A549 treated with AZD2906 at 1 μM for 4 hours (cell line): ENCODE data around the gene ZP2. TPM values are rescaled to one million over a fixed set of nuclear protein-coding genes. Genes with fewer than 3 reads are reported as not detected.

ENCODE experiments used
- total RNA-seq: library from RNA; stranded (reverse); fragments of 200-300 nt; extraction: Qiagen RNA extraction; gene quantifications from 5 replicates; pipeline ENCODE4 v1.2.3, GENCODE V29; 2022

The ZP2 gene
- not detected in 5 replicates for total RNA-seq

DNA sequence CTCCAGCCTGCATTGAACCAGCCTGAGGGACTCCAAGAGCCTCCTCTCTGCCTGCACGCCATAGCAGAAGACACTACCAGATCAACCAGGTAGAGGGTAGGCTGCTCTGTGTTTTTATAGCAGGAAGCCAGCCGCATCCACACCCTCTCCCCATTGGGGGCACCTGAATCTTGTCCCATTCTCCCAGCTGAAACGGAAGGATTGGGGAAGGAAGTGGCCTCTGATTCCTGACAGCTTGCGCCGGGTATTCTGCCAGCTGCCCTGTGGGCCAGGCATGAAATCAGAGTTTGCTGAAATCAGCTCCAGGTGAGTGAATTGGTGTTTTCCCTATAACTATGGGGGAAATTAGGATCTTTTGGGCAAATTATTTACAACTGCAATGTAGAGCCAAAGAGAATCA, at the start of gene ZP2:
ZP2 (minus strand) TSS at position 89 of the 400 bp plus-strand sequence; CDS start at position 62, 27 bp downstream.

DNA sequence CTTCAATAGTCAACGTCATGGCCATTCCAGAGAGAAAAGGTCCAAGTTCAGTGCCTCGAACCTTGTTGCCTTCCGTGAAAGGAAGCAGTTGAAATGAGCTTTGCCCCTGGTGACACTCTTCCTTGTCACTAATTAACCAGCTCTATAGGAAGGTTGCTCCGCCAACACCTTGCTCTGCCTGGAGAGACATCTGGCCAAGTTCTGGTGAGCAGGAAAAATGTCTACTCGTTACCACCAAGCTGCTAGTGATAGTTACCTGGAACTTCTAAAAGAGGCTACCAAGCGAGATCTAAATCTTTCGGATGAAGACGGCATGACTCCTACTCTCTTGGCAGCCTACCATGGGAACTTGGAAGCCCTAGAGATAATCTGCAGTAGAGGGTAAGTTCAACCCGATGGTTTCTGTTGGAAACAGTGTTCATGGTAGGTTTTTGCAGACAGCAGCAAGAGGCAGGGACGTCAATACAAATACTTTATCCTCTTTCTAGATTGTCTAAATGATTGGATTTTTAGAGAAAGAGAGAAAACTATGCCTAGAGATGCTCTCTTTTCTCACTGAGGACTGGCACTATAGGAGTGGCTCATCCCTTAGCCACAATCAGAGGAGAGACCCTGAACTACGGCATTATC, 22.3 kb upstream of the ZP2 start, which contains the start of gene ANKS4B:
ANKS4B (plus strand) TSS at position 179 of the 630 bp plus-strand sequence; CDS start at position 218, 39 bp downstream.

DNA sequence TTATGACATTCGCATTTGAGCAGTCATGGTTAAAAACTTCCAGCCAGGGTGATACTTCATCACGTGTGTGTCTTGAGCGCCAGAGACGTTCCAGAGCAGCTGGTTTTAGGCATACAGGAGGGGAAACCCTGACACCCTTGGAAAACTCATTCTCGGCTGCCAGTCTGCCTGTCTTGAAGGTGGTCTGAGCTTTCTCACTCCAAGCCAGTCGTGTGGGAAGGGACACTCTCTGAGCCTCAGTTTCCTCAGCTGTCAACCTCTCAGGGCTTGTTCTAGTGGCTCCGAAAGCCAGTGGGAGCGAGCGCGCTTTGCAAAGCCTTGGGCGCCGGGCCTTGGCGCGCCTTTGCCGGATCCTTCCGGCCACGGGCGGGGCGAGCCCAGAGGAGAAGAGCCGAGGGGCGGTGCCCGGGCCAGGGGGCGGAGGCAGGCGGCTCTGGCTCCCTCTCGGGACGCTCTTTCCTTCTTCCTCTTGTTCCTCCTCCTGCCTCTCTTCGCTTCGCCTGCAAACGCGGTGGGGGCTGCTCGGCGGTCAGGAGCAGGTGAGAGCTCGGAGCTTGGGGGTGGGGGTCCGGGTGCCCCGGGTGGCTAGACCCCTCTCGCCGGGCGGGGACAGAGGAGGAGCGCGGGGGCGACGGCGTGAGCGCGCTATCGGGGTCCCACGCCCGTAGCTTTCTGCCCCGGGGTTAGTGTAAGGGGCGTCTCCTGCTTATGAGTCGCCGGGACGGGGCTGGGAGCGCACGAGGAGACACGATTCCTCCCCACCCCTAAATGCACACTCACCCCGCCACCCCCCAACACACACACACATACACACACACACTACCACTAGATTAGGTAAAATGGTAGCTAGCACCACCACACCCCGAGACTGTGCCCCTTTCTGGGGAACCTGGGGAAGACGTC, 52.9 kb downstream of the ZP2 start, which contains the start of gene LDAF1:
LDAF1 (plus strand) TSS at position 467 of the 903 bp plus-strand sequence. CDS start 2,509 bp downstream, outside the sequence.

DNA sequence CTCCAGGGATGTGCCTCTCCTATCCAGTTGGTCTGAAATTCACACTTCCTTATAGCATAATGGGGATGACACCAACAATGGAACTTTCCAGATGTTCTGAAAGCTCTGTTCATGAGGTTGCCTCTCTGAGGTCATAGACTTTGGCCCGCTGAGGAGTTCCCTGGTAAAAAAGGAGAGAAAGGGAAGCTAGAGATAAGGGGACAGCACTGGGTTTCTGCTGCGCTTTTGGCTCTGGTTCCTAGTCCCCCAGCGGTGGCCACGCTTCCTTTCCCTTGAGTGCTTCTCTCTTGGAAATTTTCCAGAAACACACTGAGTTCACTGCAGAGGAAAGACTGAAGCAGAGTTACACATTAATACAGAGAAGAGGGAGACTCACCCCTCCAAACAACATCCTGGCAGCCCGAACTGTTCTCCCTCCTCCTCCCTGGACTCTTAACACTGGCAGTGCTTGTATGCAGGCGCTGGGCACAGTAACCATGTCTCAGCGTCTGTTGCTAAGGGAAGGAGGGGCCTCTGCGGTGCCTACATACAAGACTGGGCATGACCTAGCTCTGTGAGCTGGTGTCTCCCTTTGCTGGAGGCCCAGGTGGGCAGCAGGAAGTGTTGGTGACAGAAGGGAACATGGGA, 60.9 kb downstream of the ZP2 start, which contains the start of gene DNAH3:
DNAH3 (minus strand) TSS at position 472 of the 627 bp plus-strand sequence. CDS start 527 bp downstream, outside the sequence.

Other genes with a start within 250 kb of the ZP2 start
- gene DNAH3, start 60.7 kb downstream of the ZP2 start, total RNA-seq, result 0.13 to 0.15 TPM (median 0.14 TPM) in 5 replicates
- gene LDAF1, start 52.9 kb downstream of the ZP2 start, total RNA-seq, result 16.1 to 27.0 TPM (median 17.1 TPM) in 5 replicates
- gene ANKS4B, start 22.1 kb upstream of the ZP2 start, total RNA-seq, result 0.02 to 0.07 TPM (median 0.02 TPM) in 5 replicates
- gene CRYM, start 66.7 kb upstream of the ZP2 start, total RNA-seq, result 1.6 to 2.4 TPM (median 1.8 TPM) in 5 replicates